ENCODE results near the gene INTS15. TPM values are rescaled to one million over a fixed set of nuclear protein-coding genes. Genes with fewer than 3 reads are reported as not detected.

INTS15 gene
- total RNA-seq, 1 experiment from 2014 or later, result 46.8 TPM

GRCh38 chr7:6649241-6649961 lies 59.6 kb downstream of the INTS15 start:
- no peak for DNase-seq (ENCODE audit: low read depth, low spot score)
- H3K27me3 ChIP-seq (ENCODE audit: control insufficient read depth, insufficient read depth, low read length), result no peaks in the 10 kb centered on the region
- intact Hi-C loops (cut with micrococcal nuclease; ENCODE audit: unreplicated experiment), result no loop called here
- H3K27ac ChIP-seq (ENCODE audit: low read length), result no peak overlapping the region
- no peak for ATAC-seq
- no peaks in the 10 kb centered on the region for H3K4me1 ChIP-seq (ENCODE audit: control insufficient read depth, insufficient read depth, low read length)
- ChIA-PET CTCF (no interaction called here), POLR2A (no interaction called here)
- no peak overlapping the region for H3K4me3 ChIP-seq (ENCODE audit: low read depth in 2 of 2, low read length in 2 of 2)
- no peaks in the 10 kb centered on the region; the same call in 1 of the 2 replicates for H3K9me3 ChIP-seq (ENCODE audit: control insufficient read depth, insufficient read depth, low read depth, low read length)
- no peak for TF ChIP-seq REST (IDR thresholded peaks at IDR 0.05; ENCODE audit: insufficient read depth in 1 of 2, low read depth in 2 of 2, low read length in 1 of 2)
- TF ChIP-seq SIN3A (IDR thresholded peaks at IDR 0.05; ENCODE audit: borderline replicate concordance, insufficient read depth, low read depth, low read length), result no peak
- no peak for TF ChIP-seq POLR2AphosphoS5 (IDR thresholded peaks at IDR 0.05; ENCODE audit: low read depth, low read length)
- TF ChIP-seq CTCF (IDR thresholded peaks at IDR 0.05), result no peak
- no peak for TF ChIP-seq TCF7L2 (IDR thresholded peaks at IDR 0.05; ENCODE audit: low read depth, low read length)
- no peaks in the 10 kb centered on the region; the same call in 1 of the 2 replicates for H3K36me3 ChIP-seq (ENCODE audit: control insufficient read depth, insufficient read depth, low read length)
- no TSS peak for BruUV-seq (replicated peaks)
- in situ Hi-C loops (cut with HindIII; ENCODE audit: low pct_unique_long_range_greater_than_20kb, low sequenced_read_pairs), result no loop called here

GRCh38 chr7:6650086-6650485 lies 60.3 kb downstream of the INTS15 start:
- ChIA-PET POLR2A (no interaction called here), CTCF (no interaction called here)
- Histone ChIP-seq H3K4me3 (ENCODE audit: low read depth in 2 of 2, low read length in 2 of 2) (no peak overlapping the region), H3K27me3 (ENCODE audit: control insufficient read depth, insufficient read depth, low read length) (no peaks in the 10 kb centered on the region), H3K36me3 (ENCODE audit: control insufficient read depth, insufficient read depth, low read length) (no peaks in the 10 kb centered on the region; the same call in 1 of the 2 replicates), H3K27ac (ENCODE audit: low read length) (no peak overlapping the region), H3K4me1 (ENCODE audit: control insufficient read depth, insufficient read depth, low read length) (no peaks in the 10 kb centered on the region), H3K9me3 (ENCODE audit: control insufficient read depth, insufficient read depth, low read depth, low read length) (no peaks in the 10 kb centered on the region; the same call in 1 of the 2 replicates)
- DNase-seq (ENCODE audit: low read depth, low spot score) (no peak), ATAC-seq (no peak)
- intact Hi-C loops (cut with micrococcal nuclease; ENCODE audit: unreplicated experiment), result no loop called here
- no TSS peak for BruUV-seq (replicated peaks)
- no peak for TF ChIP-seq SIN3A (IDR thresholded peaks at IDR 0.05; ENCODE audit: borderline replicate concordance, insufficient read depth, low read depth, low read length)
- no peak for TF ChIP-seq POLR2AphosphoS5 (IDR thresholded peaks at IDR 0.05; ENCODE audit: low read depth, low read length)
- TF ChIP-seq TCF7L2 (IDR thresholded peaks at IDR 0.05; ENCODE audit: low read depth, low read length), result no peak
- no peak for TF ChIP-seq CTCF (IDR thresholded peaks at IDR 0.05)
- no peak for TF ChIP-seq REST (IDR thresholded peaks at IDR 0.05; ENCODE audit: insufficient read depth in 1 of 2, low read depth in 2 of 2, low read length in 1 of 2)
- in situ Hi-C loops (cut with HindIII; ENCODE audit: low pct_unique_long_range_greater_than_20kb, low sequenced_read_pairs), result no loop called here
